ENCODE measurements around the gene SYTL1. TPM values are rescaled to one million over a fixed set of nuclear protein-coding genes. Genes with fewer than 3 reads are reported as not detected.

SYTL1 gene
- total and polyA plus RNA-seq, 9 of the 15 experiments (the other 6 are each of a cell fraction or from before 2014, with no cell fraction given) = 0.04 to 9.3 (median 1.7) TPM

DNA sequence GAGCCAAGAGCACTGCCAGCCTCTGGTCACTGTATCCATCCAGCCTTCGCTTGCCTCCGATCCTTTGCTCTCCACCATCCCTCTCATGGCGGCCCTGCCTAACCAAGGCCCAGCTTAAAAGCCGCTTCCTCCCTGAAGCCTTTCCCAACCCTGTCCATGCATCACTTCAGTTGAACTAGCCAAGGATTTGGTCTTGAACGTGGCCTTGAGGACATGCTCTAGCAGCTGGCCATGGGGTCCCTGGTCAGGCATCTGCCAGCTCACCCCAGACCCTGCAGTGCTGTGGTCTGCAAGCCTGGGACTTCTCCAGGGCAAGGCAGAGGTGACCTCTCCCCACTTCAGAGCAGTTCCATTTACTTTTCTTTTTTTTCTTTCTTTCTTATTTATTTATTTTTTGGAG is 5.1 kb upstream of the SYTL1 start:
- Histone ChIP-seq H3K4me3 (no peak overlapping the region), H3K27me3 (ENCODE audit: control insufficient read depth in 2 of 2, insufficient read depth in 2 of 2, low read length in 2 of 2) (no peaks in the 10 kb centered on the region), H3K27ac (ENCODE audit: extremely low read depth, low read depth, low read length) (no peak overlapping the region), H3K9me3 (replicated peaks; ENCODE audit: control insufficient read depth, insufficient read depth, low read depth, low read length) (no peaks in the 10 kb centered on the region), H3K4me2 (ENCODE audit: insufficient read depth, low read length) (no peak overlapping the region), H3K9me1 (ENCODE audit: control insufficient read depth, insufficient read depth, low read length) (no peaks in the 10 kb centered on the region), H3K79me2 (ENCODE audit: control insufficient read depth, insufficient read depth, low read length) (no peaks in the 10 kb centered on the region), H2AFZ (ENCODE audit: low read depth, low read length) (no peak overlapping the region), H3K36me3 (ENCODE audit: control insufficient read depth, insufficient read depth, low read length) (peaks cover 51% of the 10 kb centered on the region; the same call in 2 of the 3 replicates), H3K4me1 (replicated peaks in 1 of 2; ENCODE audit: control insufficient read depth in 2 of 2, insufficient read depth in 2 of 2, low read length in 2 of 2) (peaks cover 4 to 20% of the 10 kb centered on the region in 2 experiments; a peak in 4 of 5 replicates), H4K20me1 (replicated peaks; ENCODE audit: control insufficient read depth, insufficient read depth, low read length) (peaks cover 7% of the 10 kb centered on the region; the same call in 1 of the 2 replicates), H3K9ac (ENCODE audit: insufficient read depth in 1 of 2, low read depth in 2 of 2, low read length in 2 of 2) (no peak overlapping the region; a peak in 1 of 4 replicates)
- no TSS peak for BruUV-seq (replicated peaks)
- in situ Hi-C loops (cut with MboI) (no loop called here), intact Hi-C loops (cut with micrococcal nuclease) (no loop called here)
- WGBS (ENCODE audit: insufficient coverage, low coverage, missing lambda C conversion rate) = 88% methylated on average over 5 of the region's 5 CpGs
- ATAC-seq (no peak), DNase-seq (ENCODE audit: extremely low read depth in 1 of 4, low spot score in 3 of 4) (no peak), FAIRE-seq (no peak)
- ChIA-PET CTCF (ENCODE audit: low intra/inter-chr PET ratio) (no interaction called here), POLR2A (interaction anchor here (0.7 to 4.2 kb wide), 5 partner anchors 9 to 607 kb away, joined by 3 to 23 read pairs (median 4); no protein-coding TSS in a partner anchor)
- TF ChIP-seq POLR2A (conservative IDR thresholded peaks at IDR 0.05) (peak; percentile 41; the same call in 1 of the 2 replicates), SMARCC2 (IDR thresholded peaks at IDR 0.05; ENCODE audit: low read depth) (no peak)

DNA sequence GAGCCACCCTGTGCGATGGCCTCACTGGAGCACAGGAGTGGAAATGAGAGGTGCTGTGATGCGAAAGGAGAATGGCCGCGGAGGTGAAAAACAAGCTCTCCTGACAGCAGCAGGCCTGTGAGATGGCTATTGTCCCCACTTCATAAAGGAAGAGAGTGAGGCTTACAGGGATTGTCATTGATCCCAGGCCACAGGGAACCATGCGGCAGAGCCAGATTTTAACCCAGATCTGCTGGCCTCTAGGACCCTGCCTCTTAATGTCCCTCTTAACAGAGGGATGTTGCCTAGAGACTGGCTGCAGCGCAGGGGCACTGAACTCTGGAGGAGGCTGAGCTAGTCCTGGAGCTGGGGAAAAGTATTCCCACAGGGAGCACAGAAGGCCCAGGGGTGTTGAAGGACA is 3.1 kb upstream of the SYTL1 start:
- TF ChIP-seq, protein P1, sequence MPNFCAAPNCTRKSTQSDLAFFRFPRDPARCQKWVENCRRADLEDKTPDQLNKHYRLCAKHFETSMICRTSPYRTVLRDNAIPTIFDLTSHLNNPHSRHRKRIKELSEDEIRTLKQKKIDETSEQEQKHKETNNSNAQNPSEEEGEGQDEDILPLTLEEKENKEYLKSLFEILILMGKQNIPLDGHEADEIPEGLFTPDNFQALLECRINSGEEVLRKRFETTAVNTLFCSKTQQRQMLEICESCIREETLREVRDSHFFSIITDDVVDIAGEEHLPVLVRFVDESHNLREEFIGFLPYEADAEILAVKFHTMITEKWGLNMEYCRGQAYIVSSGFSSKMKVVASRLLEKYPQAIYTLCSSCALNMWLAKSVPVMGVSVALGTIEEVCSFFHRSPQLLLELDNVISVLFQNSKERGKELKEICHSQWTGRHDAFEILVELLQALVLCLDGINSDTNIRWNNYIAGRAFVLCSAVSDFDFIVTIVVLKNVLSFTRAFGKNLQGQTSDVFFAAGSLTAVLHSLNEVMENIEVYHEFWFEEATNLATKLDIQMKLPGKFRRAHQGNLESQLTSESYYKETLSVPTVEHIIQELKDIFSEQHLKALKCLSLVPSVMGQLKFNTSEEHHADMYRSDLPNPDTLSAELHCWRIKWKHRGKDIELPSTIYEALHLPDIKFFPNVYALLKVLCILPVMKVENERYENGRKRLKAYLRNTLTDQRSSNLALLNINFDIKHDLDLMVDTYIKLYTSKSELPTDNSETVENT (CRISPR knock-in tag; IDR thresholded peaks at IDR 0.05) = no peak
- TF ChIP-seq SNIP1 (IDR thresholded peaks at IDR 0.05; ENCODE audit: low read depth) (no peak), ZNF217 (CRISPR knock-in tag; IDR thresholded peaks at IDR 0.05) (no peak), RBM39 (optimal IDR thresholded peaks at IDR 0.05; ENCODE audit: low read depth, low read length) (peak; percentile 13)
- Histone ChIP-seq H3K9ac (ENCODE audit: insufficient read depth in 1 of 2, low read depth in 2 of 2, low read length in 2 of 2) (no peak overlapping the region), H3K36me3 (ENCODE audit: control insufficient read depth, insufficient read depth, low read length) (peaks cover 32% of the 10 kb centered on the region; the same call in 2 of the 3 replicates), H3K27me3 (ENCODE audit: control insufficient read depth in 2 of 2, insufficient read depth in 2 of 2, low read length in 2 of 2) (no peaks in the 10 kb centered on the region), H3K79me2 (ENCODE audit: control insufficient read depth, insufficient read depth, low read length) (no peaks in the 10 kb centered on the region; the same call in 2 of the 3 replicates), H3K4me1 (replicated peaks in 1 of 2; ENCODE audit: control insufficient read depth in 2 of 2, insufficient read depth in 2 of 2, low read length in 2 of 2) (peaks cover 24 to 29% of the 10 kb centered on the region in 2 experiments), H3K9me1 (ENCODE audit: control insufficient read depth, insufficient read depth, low read length) (no peaks in the 10 kb centered on the region), H3K4me3 (no peak overlapping the region), H2AFZ (ENCODE audit: low read depth, low read length) (no peak overlapping the region), H3K27ac (ENCODE audit: extremely low read depth, low read depth, low read length) (no peak overlapping the region), H3K4me2 (ENCODE audit: insufficient read depth, low read length) (no peak overlapping the region), H4K20me1 (replicated peaks; ENCODE audit: control insufficient read depth, insufficient read depth, low read length) (no peaks in the 10 kb centered on the region), H3K9me3 (replicated peaks; ENCODE audit: control insufficient read depth, insufficient read depth, low read depth, low read length) (no peaks in the 10 kb centered on the region)
- in situ Hi-C loops (cut with MboI) (no loop called here), intact Hi-C loops (cut with micrococcal nuclease) (no loop called here)
- ChIA-PET POLR2A (interaction anchor here (0.6 to 4.2 kb wide), 7 partner anchors 11 to 475 kb away, joined by 3 to 23 read pairs (median 4); no protein-coding TSS in a partner anchor), CTCF (ENCODE audit: low intra/inter-chr PET ratio) (no interaction called here)
- no TSS peak for BruUV-seq (replicated peaks)
- FAIRE-seq = no peak
- no peak for DNase-seq (ENCODE audit: extremely low read depth in 1 of 4, low spot score in 3 of 4)
- ATAC-seq = no peak
- 85% methylated on average over 6 of the region's 6 CpGs for WGBS (ENCODE audit: insufficient coverage, low coverage, missing lambda C conversion rate)

Measured in K562 (cell line).